ENCODE results near the gene POGLUT2.

DNA sequence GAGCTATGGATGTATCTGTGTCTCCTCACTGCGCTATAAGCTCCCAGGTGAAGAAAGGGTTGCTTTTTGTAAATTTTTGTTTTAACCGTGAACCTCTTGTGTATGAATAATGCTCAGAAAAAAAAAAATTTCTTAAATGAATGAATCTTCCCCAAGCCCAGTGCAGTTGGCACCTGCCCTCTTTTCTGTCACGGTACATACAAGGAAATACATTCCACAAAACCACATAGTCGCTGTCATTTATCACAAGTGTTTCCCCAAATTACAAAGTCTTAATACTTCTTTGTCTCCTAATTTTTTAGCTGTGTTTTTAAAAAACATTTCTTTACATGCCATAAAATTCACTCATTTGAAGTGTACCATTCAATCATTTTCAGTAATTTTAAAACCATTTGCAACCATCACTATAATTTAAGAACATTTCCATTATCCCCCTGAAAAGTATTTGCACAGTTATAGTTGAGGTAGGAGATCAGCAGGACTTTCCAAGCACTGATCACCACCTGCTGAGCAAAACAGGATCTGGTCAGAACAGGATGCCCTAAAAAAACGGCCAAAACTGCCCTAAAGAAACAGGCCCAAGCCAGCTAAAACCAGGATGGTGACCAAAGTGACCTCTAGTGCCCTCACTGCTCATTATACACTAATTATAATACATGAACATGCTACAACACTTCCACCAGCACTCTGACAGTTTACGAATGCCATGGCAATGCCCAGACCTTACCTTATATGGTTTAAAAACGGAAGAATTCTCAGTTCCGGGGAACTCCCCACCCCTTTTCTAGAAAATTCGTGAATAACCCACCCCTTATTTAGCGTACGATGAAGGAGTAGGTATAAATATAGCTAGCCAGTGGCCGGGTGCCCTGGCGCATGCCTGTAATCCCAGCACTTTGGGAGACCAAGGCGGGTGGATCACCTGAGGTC lies 23.9 kb downstream of the POGLUT2 start:
- TF ChIP-seq EZH2 (IDR thresholded peaks at IDR 0.05; ENCODE audit: borderline replicate concordance, low read depth, low read length, severe bottlenecking) (no peak), POLR2AphosphoS5 (IDR thresholded peaks at IDR 0.05; ENCODE audit: insufficient read depth, low read depth, low read length) (no peak), JUN (IDR thresholded peaks at IDR 0.05; ENCODE audit: borderline replicate concordance, insufficient read depth, insufficient read length, low read depth) (no peak)
- TF ChIP-seq, protein P1, sequence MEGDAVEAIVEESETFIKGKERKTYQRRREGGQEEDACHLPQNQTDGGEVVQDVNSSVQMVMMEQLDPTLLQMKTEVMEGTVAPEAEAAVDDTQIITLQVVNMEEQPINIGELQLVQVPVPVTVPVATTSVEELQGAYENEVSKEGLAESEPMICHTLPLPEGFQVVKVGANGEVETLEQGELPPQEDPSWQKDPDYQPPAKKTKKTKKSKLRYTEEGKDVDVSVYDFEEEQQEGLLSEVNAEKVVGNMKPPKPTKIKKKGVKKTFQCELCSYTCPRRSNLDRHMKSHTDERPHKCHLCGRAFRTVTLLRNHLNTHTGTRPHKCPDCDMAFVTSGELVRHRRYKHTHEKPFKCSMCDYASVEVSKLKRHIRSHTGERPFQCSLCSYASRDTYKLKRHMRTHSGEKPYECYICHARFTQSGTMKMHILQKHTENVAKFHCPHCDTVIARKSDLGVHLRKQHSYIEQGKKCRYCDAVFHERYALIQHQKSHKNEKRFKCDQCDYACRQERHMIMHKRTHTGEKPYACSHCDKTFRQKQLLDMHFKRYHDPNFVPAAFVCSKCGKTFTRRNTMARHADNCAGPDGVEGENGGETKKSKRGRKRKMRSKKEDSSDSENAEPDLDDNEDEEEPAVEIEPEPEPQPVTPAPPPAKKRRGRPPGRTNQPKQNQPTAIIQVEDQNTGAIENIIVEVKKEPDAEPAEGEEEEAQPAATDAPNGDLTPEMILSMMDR (IDR thresholded peaks at IDR 0.05; ENCODE audit: extremely low read depth in 1 of 2, insufficient read depth in 1 of 2, low read depth in 1 of 2, low read length in 2 of 2), result no peak
- TF ChIP-seq, protein P2, sequence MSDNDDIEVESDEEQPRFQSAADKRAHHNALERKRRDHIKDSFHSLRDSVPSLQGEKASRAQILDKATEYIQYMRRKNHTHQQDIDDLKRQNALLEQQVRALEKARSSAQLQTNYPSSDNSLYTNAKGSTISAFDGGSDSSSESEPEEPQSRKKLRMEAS (IDR thresholded peaks at IDR 0.05; ENCODE audit: insufficient read depth, insufficient read length), result no peak
